SU-DHL-6 (cell line): ENCODE measurements around the gene ARHGEF39.
A peak's percentile ranks its signal among the peaks of the same experiment; 100 is the strongest.

Source experiments
- H2AFZ ChIP-seq: fragments of 200-600 bp; sonication (generic); 2 replicates; pipeline ENCODE4 v1.6.1; 2014; ENCODE audit warnings: low read depth, mild to moderate bottlenecking, moderate library complexity, mixed read lengths, antibody characterized with exemption, low read length; ENCODE audit not compliant: severe bottlenecking
- H3F3A ChIP-seq: fragments of 200-600 bp; shearing (Covaris generic); 2 replicates; pipeline ENCODE4 v1.6.0; 2016; ENCODE audit warnings: antibody characterized with exemption, mild to moderate bottlenecking; ENCODE audit not compliant: insufficient read depth
- H3K27ac ChIP-seq: fragments of 200-600 bp; sonication (generic); 2 replicates; pipeline ENCODE4 v1.5.1; 2016; ENCODE audit warnings: low read depth, mild to moderate bottlenecking, low read length, moderate library complexity, mixed read lengths
- H3K27me3 ChIP-seq: fragments of 200-600 bp; sonication (generic), shearing (Covaris generic); 2 replicates; pipeline ENCODE4 v1.6.0; 2014; ENCODE audit warnings: mild to moderate bottlenecking, low read length
- H3K36me3 ChIP-seq: fragments of 200-600 bp; sonication (generic); 2 replicates; pipeline ENCODE4 v1.6.1; 2014; ENCODE audit warnings: mild to moderate bottlenecking, low read length, mixed read lengths
- H3K4me2 ChIP-seq: fragments of 300-600, 200-600 bp; shearing (Covaris generic), sonication (generic); 2 replicates; pipeline ENCODE4 v1.6.0; 2014; ENCODE audit warnings: low read length, low read depth, mild to moderate bottlenecking; ENCODE audit not compliant: poor library complexity, severe bottlenecking
- H3K4me3 ChIP-seq: fragments of 200-600 bp; sonication (generic); 2 replicates; pipeline ENCODE4 v1.5.1; 2014; ENCODE audit warnings: antibody characterized with exemption, low read length, mild to moderate bottlenecking, mixed read lengths; ENCODE audit not compliant: insufficient read depth, poor library complexity, severe bottlenecking
- H3K79me2 ChIP-seq: fragments of 200-600 bp; sonication (generic); 2 replicates; pipeline ENCODE4 v1.6.1; 2014; ENCODE audit warnings: mild to moderate bottlenecking, low read length, moderate library complexity; ENCODE audit not compliant: insufficient read depth
- H3K9ac ChIP-seq: fragments of 200-600 bp; sonication (generic); 2 replicates; pipeline ENCODE4 v1.7.0; 2014; ENCODE audit warnings: mild to moderate bottlenecking, low read length
- H3K9me2 ChIP-seq: fragments of 200-600 bp; sonication (generic); replicated peaks from 2 replicates; pipeline ENCODE4 v1.6.1; 2014; ENCODE audit warnings: low read length; ENCODE audit not compliant: insufficient read depth
- H3K9me3 ChIP-seq: fragments of 200-600 bp; sonication (generic); 2 replicates; pipeline ENCODE4 v1.6.1; 2014; ENCODE audit warnings: low read length, mixed read lengths; ENCODE audit not compliant: insufficient read depth
- H4K20me1 ChIP-seq: fragments of 200-600 bp; sonication (generic); 2 replicates; pipeline ENCODE4 v1.6.1; 2014; ENCODE audit warnings: low read depth, mild to moderate bottlenecking, antibody characterized with exemption, low read length, moderate library complexity, mixed read lengths
- CTCF ChIP-seq: fragments of 200-600 bp; sonication (generic); IDR thresholded peaks from one replicate; pipeline ENCODE4 v1.5.1; 2017; ENCODE audit warnings: antibody characterized with exemption, mild to moderate bottlenecking, low read length, moderate library complexity; ENCODE audit not compliant: insufficient read depth, poor library complexity, severe bottlenecking
- EZH2phosphoT487 ChIP-seq: fragments of 200-600 bp; sonication (generic), shearing (Covaris generic); conservative IDR thresholded peaks from 2 replicates; pipeline ENCODE4 v1.6.1; 2018; ENCODE audit warnings: mild to moderate bottlenecking, antibody characterized with exemption, low read length, moderate library complexity, mixed read lengths

Gene ARHGEF39

GRCh38 chr9:35659340-35659739 lies 5.7 kb downstream of the ARHGEF39 start:
- H3K9me3 ChIP-seq, result no peaks in the 10 kb centered on the region
- no peaks in the 10 kb centered on the region for H3K36me3 ChIP-seq
- peak overlapping the region; percentile 63 for H3K4me3 ChIP-seq
- no peaks in the 10 kb centered on the region for H3K27me3 ChIP-seq
- H3K4me2 ChIP-seq, result peak overlapping the region; percentile 67
- H2AFZ ChIP-seq, result no peak overlapping the region
- H3F3A ChIP-seq, result peaks cover 51% of the 10 kb centered on the region
- H3K9me2 ChIP-seq, result no peaks in the 10 kb centered on the region
- peaks cover 14% of the 10 kb centered on the region; the same call in 1 of the 2 replicates for H3K79me2 ChIP-seq
- peak overlapping the region; percentile 65 for H3K9ac ChIP-seq
- TF ChIP-seq EZH2phosphoT487, result no peak
- H4K20me1 ChIP-seq, result no peaks in the 10 kb centered on the region
- H3K27ac ChIP-seq, result peak overlapping the region; percentile 83

- H2AFZ ChIP-seq, result no peak overlapping the region
- H3K36me3 ChIP-seq, result no peaks in the 10 kb centered on the region
- TF ChIP-seq CTCF (no peak), EZH2phosphoT487 (no peak)
- peak overlapping the region; percentile 67 for H3K4me2 ChIP-seq
- H4K20me1 ChIP-seq, result no peaks in the 10 kb centered on the region
- peaks cover 10% of the 10 kb centered on the region; the same call in 1 of the 2 replicates for H3K79me2 ChIP-seq
- peak overlapping the region; percentile 63 for H3K4me3 ChIP-seq
- H3K9me2 ChIP-seq, result no peaks in the 10 kb centered on the region
- H3K9ac ChIP-seq, result peak overlapping the region; percentile 65
- H3K27me3 ChIP-seq, result no peaks in the 10 kb centered on the region
- H3K27ac ChIP-seq, result peak overlapping the region; percentile 83
- peaks cover 46% of the 10 kb centered on the region for H3F3A ChIP-seq
- H3K9me3 ChIP-seq, result no peaks in the 10 kb centered on the region
These were observed 6.1 kb downstream of the ARHGEF39 start for GRCh38 chr9:35658968-35659220.

- H3F3A ChIP-seq, result peaks cover 41% of the 10 kb centered on the region
- peak within 1 kb of the TSS; percentile 63 for H3K4me3 ChIP-seq
- H3K9me2 ChIP-seq, result no peaks in the 10 kb centered on the region
- no peaks in the 10 kb centered on the region for H3K27me3 ChIP-seq
- no peak for TF ChIP-seq EZH2phosphoT487
- peak; percentile 94 for TF ChIP-seq CTCF
- H2AFZ ChIP-seq, result peak within 1 kb of the TSS; percentile 30
- H3K9ac ChIP-seq, result peak within 1 kb of the TSS; percentile 65
- H3K36me3 ChIP-seq, result no peaks in the 10 kb centered on the region
- H3K27ac ChIP-seq, result peak within 1 kb of the TSS; percentile 83
- no peaks in the 10 kb centered on the region for H4K20me1 ChIP-seq
- peak within 1 kb of the TSS; percentile 67 for H3K4me2 ChIP-seq
- peaks cover 5% of the 10 kb centered on the region; the same call in 1 of the 2 replicates for H3K79me2 ChIP-seq
- H3K9me3 ChIP-seq, result no peaks in the 10 kb centered on the region
These were observed 6.6 kb downstream of the ARHGEF39 start, which contains the start of gene CCDC107 for GRCh38 chr9:35658137-35658967. CCDC107 (plus strand) TSS chr9:35658292; CDS start chr9:35658380, 88 bp downstream.

GRCh38 chr9:35657546-35658136 lies 7.4 kb downstream of the ARHGEF39 start, which contains the start of gene RMRP:
RMRP (minus strand) TSS chr9:35658019.
- peak within 1 kb of the TSS; percentile 83 for H3K27ac ChIP-seq
- no peaks in the 10 kb centered on the region for H3K9me3 ChIP-seq
- peak within 1 kb of the TSS; percentile 67 for H3K4me2 ChIP-seq
- no peaks in the 10 kb centered on the region for H4K20me1 ChIP-seq
- TF ChIP-seq EZH2phosphoT487 (no peak), CTCF (no peak)
- H3K36me3 ChIP-seq, result no peaks in the 10 kb centered on the region
- no peaks in the 10 kb centered on the region for H3K27me3 ChIP-seq
- H3K79me2 ChIP-seq, result peaks cover 5% of the 10 kb centered on the region; the same call in 1 of the 2 replicates
- peak within 1 kb of the TSS; percentile 65 for H3K9ac ChIP-seq
- H3F3A ChIP-seq, result peaks cover 39% of the 10 kb centered on the region
- H3K9me2 ChIP-seq, result no peaks in the 10 kb centered on the region
- H3K4me3 ChIP-seq, result peak within 1 kb of the TSS; percentile 63
- H2AFZ ChIP-seq, result peak within 1 kb of the TSS; percentile 30
